Middle frontal gyrus (tissue), 1 donor: ENCODE measurements around the gene UNC5A.

Experiments
- DNase-seq: peaks from one replicate; pipeline ENCODE4 v3.0.0-alpha.2; 2015; ENCODE audit warnings: low spot score; ENCODE audit errors: extremely low spot score

UNC5A gene

DNA sequence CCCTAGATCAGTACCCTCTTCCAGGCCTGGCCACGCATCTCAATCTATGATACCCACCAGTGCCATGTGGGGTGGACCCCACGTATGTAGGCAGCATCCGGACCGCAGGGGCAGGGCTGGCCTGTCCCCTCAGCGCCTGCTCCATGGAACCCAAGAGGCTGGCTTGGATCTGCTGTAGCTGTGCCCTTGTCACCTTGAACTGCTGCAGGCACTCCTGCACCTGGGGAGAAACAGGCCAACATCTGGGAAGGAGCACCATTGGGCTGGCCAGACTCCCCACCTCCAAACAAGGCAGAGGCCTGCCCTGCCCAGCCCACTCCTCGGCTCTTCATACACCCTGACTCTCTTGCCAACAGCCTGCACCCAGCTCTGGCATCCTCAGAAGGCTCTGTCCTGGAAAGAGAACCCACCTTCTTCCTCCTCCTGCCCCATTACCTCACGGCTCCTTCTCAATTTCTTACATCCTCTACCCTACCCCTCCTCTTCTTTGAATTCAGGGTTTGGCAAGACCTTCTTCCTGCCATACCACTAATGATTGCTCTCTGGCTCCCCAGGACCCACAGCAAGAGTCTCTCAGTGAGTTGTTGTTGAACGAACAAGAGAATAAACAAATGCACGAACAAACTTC lies 81.1 kb downstream of the UNC5A start:
- DNase-seq = no peak

DNA sequence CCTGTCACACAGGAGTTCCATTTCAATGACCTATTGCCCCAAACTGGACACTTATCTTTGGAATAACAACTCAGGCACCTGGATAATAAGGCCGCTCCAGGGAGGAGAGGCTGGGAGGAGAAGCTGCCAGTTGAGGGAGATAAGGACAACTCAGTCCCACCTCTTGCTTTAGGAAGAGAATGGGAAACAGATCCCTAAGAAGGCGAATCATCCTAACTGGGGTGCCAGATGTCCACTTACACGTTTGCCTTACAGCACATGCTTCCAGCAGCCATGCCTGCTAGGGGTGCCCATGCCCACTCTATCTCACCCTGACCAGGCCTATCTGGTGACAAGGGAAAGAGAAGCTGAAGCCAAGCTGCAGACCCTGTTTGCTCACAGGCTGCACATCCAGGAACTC lies 82.3 kb downstream of the UNC5A start:
- DNase-seq = no peak

DNA sequence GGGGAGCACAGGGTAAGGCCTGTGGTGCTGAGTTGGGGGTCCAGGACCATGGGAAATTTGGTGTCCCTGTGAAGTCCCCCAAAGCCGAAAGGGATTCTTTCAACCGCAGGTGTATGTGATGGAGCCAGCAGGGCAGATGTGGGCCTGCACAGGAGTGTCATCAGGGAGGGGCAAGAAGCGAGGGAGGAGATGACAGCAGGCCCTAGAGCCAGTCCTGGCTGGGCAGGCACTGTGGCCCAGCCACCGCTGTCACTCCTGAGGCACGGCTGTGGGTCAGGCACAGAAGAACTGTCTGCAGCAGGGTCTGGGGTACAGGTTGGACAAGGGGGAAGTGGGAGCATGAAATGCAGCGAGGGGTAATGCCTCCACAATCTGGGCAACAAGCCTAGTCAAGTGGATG lies 83.9 kb downstream of the UNC5A start:
- no peak for DNase-seq

DNA sequence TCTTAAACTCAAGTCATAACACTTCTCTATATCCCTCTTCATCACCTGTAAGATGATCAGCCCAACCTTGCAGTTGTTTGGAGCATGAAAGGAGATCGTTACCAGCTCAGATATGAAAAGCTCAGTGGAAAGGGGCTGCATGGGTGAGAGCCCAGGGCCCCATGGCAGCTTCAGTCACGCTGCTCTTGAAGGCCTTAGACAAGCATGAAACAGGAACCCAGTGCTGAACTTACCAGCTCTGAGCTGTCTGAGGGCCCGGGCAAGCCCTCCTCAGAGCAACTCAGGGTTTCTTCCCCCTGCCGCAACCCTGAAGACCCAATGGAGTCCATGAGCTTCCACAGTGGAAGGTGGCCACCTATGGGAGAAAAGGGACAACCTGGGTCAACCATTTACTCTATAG lies 85.5 kb downstream of the UNC5A start:
- no peak for DNase-seq

DNA sequence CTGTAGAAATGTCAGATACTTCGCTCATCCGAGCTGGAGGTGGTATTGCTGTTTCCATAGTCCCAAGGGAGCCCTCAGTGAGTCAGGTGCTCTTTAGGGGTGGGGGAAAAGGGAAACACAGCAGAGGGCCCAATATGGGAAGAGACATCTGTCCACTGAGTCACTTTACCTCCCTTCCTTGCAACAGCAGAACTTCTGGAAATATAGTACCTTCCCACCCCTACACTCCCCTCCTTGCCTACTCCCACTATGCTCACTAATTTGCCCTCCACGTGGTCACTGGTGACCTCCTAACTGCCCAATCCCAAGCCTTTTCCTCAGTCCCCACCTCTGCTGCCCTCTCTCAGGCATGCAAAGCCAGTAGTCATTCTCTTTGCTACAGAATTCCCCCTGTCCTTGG lies 86.9 kb downstream of the UNC5A start:
- no peak for DNase-seq

DNA sequence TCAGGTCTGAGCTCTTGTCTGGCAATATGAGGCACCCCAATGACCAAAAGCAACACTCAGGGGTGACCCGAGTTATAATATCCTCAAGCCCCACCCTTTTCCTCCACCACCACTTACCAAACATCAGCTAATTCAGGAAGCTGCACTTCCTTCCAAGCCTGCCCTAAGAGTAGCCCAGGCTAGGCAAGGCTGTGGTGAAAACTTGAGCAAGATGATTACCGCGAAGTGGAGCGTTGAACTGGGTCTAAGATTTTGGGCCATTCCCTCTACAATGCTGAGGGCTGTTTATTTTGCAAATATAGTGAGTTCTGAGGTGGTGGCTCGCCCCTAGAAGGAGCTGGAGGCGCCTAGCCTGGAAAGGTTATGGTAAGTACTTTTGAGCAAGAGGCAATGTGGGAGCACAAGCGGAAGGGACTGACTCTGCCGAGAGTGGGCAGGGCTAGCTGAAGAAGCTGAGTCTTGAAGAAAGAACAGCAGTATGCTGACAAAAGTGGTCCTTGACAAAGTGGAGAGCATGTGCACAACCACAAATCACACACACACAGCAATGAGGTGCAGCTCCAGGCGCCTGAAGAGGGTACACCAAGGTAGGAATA lies 89.0 kb downstream of the UNC5A start, which contains the start of gene HK3:
Gene HK3, minus strand, starts transcription at position 51 of the 596 bp plus-strand sequence. CDS start 3,187 bp downstream, outside the sequence.
- no peak for DNase-seq

DNA sequence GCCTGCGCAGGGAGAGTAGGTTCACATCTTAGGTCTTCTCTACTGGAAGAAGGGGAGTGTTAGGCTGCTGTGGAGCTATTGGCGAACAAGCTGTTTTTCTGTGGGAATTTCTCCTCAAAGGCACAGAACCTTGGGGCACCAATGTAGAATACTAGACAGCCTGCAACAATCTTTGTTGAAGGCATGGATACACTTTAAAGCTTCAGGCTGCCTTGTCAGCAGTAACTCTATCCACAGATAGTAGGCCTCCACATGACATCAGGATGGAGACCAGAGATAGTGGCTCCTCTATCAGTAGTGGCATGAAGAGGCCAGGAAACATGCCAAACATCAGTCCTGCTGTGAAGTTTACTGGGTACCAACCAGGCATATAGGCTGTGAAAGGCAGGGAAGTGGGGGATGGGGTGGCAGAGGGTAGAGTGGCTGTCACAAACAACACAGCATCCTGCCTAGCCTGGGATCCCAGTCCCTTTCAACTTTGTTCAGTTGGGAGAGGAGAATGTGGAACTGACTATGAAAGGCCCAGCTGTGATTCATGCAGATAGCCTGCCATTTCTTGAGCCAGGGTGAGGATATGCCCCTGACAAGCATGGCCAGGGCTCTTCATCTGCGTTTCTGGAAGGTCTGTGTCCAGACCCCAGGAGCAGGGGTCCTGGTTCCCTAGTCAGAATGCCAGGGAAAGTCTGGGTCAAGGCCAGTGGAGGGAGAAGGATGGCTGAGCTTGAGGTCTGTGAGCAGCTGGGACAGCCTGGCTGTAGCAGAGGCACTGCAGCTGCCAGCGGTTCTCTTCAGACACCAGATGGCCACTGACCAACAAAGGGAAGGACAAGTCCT lies 89.8 kb downstream of the UNC5A start:
- no peak for DNase-seq

DNA sequence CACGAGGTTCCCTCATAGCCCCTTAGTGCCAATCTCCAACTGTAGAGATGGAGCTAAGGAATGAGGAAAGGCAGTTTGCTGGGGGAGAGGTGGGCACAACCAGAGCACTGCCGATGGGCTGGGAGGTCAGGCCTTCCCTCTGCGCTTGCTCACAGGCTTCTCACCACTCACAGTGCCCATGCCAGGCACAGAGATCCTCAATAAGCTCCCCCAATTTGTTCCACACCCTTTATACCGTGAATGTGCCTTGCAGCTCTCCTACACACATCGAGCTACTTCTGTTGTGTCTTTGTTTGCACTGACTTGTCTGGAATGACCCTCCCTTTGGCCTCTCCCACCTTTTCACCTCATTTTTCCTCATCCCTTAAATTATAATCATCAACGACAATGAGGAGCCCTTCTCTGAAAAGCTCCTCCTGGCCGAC lies 90.4 kb downstream of the UNC5A start:
- DNase-seq = no peak

DNA sequence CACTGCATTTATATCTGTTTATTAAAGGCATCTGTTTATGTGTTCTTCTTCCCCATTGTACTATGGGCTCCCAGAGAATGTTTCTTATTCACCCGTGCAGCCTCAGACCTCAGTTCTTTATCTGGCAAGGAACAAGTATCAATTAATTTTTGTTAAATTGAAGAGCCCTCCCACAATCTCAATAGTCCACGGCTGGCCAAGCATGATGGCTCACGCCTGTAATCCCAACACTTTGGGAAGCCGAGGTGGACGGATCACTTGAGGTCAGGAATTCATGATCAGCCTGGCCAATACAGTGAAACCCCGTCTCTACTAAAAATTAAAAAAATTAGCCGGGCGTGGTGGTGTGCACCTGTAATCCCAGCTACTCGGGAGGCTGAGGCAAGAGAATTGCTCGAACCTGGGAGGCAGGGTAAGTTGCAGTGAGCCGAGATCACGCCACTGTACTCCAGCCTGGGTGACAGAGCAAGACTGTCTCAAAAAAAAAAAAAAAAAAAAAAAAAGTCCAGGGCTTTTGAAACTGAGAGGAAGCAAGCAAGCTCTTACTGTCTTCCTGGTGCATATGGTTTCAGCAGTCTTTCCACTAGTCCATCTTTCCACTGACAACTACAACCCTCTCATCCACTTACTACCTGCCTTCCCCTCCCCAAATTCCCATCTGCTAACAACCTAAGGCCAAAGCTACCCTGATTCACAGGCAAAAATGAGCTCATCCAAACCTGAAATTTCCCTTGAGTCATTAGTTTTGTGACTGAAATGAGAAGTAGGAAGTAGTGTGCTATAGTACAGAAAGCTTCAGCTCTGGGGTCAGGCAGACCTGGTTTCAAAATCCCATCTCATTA lies 91.1 kb downstream of the UNC5A start:
- DNase-seq = no peak

DNA sequence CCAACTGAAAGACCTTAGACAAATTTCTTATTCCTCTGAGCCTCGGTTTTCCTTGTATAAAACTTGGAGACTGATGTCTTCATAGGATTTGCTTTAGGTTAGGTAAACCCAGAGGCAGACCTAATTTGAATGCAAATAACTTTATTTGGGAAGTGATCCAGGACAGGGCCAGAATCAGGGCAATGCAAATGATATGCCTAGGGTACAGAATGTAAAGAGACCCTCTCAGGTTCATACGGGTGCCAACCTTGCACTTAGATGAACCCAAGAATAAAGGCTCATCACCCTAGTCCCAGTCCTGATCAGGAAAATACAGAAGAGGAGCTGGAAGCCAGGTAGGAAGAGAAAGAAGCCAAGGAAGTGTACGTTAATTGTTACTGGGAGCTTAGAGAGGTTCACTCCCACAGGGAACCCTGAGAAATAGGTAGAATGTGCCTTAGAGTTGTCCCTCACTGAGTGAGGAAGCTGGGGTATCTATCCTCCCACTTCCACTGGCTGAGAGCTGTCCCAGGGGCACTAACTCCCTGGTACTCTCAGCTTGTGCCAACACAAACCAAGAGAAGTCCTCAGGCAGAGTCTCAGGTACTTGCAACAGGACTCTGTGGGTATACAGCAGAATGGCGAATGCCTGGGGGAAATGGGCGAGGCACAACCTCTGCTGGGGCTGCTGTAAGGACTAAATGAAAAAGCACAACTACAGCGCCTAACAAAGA lies 91.9 kb downstream of the UNC5A start:
- DNase-seq = no peak

DNA sequence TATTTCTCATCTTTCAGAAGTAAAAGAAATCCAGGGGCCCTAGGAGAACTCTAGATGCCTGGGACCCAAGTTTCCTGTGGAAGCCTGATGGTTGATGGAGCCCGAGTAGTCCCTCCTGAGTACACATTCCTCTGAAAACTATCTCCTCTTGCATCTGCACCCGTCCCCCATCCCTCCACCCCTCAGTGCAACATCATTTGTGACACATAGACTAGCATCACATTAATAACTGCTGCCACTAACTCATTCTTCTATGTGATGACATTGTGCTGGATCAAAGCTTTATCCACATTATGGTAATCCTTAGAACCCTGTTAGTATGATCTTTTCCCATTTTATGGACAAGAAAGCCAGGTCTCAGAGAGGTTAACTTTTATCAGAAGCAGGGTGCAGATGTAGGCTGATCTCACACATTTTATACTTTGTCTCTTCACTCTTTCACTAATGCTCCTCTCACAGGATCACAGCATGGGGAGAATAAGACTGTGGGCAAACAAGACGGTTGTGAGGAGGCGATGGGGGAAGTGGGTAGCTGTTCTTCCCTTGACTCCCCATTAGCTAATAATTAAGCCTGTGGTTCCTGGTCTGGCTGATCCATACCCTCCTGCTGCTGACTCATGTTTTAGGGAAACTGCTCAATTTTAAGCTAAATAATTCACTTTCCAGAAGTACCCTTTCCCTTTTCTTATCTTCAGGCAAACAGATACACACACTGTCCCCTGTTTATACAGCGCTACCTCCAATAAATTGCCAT lies 92.7 kb downstream of the UNC5A start:
- no peak for DNase-seq

DNA sequence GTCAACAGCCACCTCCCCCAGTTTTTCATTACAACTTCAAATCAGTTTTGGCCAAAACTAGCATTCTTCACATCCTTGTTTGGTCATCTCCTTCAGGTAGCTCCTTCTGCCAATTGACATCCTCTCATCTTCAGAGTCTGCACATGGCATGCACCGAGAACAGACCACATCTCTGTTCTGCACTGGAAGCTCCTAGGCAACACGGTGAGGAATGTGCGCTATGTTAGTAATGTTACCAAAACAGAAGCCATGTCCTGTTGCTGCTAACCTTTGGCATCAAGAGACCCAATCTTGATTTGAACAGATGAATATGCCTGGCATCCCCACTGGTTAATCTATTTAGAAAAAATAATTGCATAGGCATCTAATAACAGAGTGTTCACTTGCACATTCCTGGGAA lies 93.9 kb downstream of the UNC5A start:
- no peak for DNase-seq

DNA sequence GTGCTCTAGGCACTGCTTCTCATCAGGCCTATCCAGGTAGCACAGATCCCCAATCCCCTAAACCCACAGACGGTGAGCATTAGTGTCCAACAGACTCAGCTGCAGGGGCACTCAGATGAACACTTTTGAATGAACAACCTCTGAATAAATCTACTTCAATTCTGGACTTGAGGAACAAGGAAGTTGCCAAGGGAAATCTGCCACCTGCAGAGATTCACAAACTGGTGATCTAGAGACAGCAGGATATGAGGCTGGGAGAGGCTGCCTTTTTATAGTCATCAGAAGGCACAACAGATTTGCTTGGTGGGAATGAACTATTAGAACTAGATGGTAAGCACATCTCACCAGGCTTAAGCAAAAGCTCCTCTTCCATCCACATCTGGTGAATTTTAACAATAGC lies 95.8 kb downstream of the UNC5A start:
- no peak for DNase-seq

DNA sequence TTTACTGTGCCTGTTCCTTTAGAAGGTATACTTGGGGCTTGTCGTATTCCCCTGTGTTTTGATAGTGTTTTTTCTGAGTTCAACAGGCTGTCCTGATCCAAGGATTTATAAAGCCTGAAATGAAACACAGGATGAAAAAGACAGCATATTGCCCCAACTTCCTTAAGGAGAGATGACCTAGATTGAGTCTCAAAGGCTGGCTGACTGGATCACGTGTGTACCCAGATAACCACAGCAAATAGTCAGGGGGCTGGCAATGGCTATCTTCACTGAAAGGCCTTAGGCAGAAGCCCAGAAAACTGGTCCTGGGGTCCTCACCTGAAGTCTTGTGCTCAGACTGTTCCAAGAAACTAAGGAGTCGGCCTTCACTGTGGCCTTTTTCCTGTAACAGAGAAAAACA lies 96.4 kb downstream of the UNC5A start:
- DNase-seq = no peak

DNA sequence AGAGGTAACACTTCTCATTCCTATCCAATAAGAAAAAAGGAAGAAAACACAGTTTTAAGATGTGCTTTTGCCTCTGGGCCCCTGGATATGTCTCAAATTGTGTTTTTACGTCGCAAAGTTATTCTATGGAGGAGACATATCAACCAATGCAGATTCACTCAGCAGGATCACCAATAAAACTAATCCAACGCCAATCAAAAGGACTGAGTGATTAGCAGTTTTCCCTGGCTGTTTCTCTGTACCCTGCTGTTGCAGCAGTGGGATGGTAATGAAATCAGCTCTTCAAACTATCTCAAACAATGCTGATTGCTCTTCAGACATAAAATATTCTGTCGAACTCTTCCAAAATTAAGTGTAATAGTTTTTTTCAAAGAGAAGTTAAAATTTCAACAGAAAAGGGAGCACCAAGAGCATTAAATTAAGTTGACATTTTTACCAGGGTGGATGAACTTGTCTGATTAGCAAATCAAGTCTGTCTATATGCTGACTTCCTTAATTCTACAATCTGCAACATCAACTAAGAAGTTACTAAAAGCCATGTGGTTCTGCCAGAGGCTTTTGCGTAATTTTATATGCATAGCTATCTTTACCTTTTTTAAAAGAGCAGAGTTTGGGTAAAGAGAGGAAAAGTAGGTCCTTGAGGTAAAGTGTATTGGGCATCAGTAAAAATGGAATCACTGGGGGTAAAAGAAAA lies 98.5 kb downstream of the UNC5A start:
- DNase-seq = no peak

DNA sequence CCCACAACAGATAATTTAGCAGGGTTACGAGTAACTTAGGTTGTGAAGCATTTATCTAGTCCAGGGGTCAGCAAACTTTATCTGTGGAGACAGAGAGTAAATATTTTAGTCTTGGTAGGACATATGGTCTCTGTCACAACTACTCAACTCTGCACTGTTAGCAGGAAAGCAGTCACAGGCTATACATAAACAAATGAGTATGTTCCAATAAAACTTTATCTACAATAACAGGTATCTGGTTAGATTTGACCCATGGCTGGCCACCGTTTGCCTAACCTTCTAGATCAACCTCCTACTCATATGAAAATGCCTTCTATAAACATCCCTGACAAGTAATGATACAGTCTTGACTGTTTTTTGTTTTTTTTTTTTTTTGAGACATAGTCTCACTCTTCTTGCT lies 101.8 kb downstream of the UNC5A start:
- DNase-seq = no peak

DNA sequence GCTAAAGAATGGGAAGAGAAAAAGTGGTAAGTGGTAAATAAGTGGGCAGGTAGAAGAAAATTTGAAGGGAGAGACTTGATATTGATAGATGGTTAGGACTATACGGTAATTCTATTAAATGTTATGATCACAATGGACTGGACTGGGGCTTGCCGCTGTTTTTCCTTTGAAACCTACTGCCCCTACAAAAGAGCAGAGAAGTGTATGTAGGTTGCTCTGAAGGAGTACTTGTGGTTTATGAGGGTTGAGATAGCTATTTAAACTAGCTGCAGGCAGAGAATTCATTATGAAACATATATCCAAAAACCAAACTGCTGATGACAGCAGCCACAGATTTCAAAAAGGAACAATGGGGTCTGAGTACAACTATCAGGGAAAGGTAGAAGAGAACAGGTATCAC lies 105.5 kb downstream of the UNC5A start:
- no peak for DNase-seq

DNA sequence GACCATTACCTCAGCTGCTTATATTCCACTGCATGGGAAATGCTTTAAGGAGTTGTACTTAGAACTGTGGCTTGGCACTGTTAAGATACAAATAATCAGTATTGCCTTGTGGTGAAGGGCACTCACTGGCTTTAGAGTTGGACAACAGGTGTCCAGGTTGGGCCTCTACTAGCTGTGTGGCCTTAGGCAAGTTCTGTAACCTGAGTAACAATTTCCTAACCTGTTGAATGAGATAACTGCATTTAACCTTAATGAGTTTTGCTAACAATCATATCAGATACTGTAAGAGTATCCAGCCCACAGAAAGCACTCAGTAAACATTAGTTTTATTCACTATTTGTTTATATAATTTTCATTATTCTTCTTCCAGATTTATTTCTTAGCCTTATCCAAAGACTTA lies 106.0 kb downstream of the UNC5A start:
- DNase-seq = no peak

DNA sequence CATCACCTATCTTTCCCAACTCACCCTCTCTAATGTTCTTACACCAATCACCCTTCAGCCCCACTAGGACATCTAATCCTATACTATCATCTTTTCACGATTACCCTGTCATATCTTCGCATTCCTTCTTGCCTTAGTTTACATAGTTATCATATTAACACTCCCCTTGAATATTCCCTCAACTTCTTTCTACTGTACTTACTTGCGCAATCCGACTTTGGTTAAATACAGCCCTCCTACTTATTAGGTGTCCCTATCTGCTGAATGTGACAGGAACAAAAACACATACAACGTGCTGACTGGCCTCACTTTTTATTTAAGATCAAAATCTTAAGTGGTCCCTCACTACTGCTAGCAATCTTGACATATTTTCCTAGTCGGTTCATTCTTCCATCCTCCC lies 108.3 kb downstream of the UNC5A start:
- DNase-seq = no peak

DNA sequence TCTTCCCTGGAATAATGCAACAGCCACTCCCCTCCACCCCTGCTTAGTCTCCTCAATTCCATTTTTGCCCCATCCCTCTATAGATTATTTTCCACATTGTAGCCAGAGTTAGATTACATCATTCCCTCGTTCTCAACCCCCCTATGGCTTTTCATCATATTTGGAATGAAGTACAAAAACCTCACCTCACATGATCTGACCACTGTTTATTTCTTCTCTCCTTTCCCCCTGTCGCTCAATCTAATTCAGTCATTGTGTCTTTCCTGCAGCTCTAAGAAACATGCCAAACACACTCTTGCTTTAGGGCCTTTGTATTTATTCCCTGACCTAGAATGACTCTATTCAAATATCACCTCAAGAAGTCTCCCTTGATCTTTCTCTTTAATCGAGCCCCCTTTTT lies 111.4 kb downstream of the UNC5A start:
- DNase-seq = no peak
